Mesothelial cell of epicardium (in vitro differentiated cells): Measurements from ENCODE around the gene DCST2. TPM values are rescaled to one million over a fixed set of nuclear protein-coding genes. Genes with fewer than 3 reads are reported as not detected.

ENCODE experiments used
- DNase-seq, 2 experiments: peaks; one replicate each; pipeline ENCODE4 v3.0.0; 2021; ENCODE audit warnings: low spot score in 2 of 2; ENCODE audit not compliant: unreplicated experiment in 2 of 2
- H3K27ac Mint-ChIP-seq: 2 replicates; pipeline ENCODE4 v1.8.0; 2021; ENCODE audit warnings: mixed read lengths
- H3K27me3 Mint-ChIP-seq: 2 replicates; pipeline ENCODE4 v1.8.0; 2021; ENCODE audit warnings: low read depth, mixed read lengths
- H3K36me3 Mint-ChIP-seq: 2 replicates; pipeline ENCODE4 v1.8.0; 2021; ENCODE audit warnings: mixed read lengths
- H3K4me1 Mint-ChIP-seq: 2 replicates; pipeline ENCODE4 v1.8.0; 2021; ENCODE audit warnings: mixed read lengths
- H3K4me3 Mint-ChIP-seq: 2 replicates; pipeline ENCODE4 v1.8.0; 2021; ENCODE audit warnings: mild to moderate bottlenecking, moderate library complexity, mixed read lengths
- H3K9me3 Mint-ChIP-seq: 2 replicates; pipeline ENCODE4 v1.8.0; 2021; ENCODE audit warnings: mixed read lengths
- total RNA-seq: library from RNA; stranded (reverse); gene quantifications from 3 replicates; pipeline ENCODE4 v1.2.1, GENCODE V29; 2021
- TF ChIP-seq, protein P1 (sequence below): fragments of 200-600 bp; sonication (generic); IDR thresholded peaks from one replicate; pipeline ENCODE4 v1.5.0; 2021; ENCODE audit warnings: antibody characterized with exemption; ENCODE audit not compliant: unreplicated experiment

Gene DCST2
- total RNA-seq, 1 donor from 2014 or later = 1.8 TPM

GRCh38 chr1:154994591-154994990 is 39.0 kb downstream of the DCST2 start:
- no peak for DNase-seq
- no peak overlapping the region for H3K4me3 Mint-ChIP-seq
- H3K9me3 Mint-ChIP-seq = no peaks in the 10 kb centered on the region
- TF ChIP-seq, protein P1, sequence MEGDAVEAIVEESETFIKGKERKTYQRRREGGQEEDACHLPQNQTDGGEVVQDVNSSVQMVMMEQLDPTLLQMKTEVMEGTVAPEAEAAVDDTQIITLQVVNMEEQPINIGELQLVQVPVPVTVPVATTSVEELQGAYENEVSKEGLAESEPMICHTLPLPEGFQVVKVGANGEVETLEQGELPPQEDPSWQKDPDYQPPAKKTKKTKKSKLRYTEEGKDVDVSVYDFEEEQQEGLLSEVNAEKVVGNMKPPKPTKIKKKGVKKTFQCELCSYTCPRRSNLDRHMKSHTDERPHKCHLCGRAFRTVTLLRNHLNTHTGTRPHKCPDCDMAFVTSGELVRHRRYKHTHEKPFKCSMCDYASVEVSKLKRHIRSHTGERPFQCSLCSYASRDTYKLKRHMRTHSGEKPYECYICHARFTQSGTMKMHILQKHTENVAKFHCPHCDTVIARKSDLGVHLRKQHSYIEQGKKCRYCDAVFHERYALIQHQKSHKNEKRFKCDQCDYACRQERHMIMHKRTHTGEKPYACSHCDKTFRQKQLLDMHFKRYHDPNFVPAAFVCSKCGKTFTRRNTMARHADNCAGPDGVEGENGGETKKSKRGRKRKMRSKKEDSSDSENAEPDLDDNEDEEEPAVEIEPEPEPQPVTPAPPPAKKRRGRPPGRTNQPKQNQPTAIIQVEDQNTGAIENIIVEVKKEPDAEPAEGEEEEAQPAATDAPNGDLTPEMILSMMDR = no peak
- H3K36me3 Mint-ChIP-seq = peaks cover 4% of the 10 kb centered on the region
- H3K27me3 Mint-ChIP-seq = no peaks in the 10 kb centered on the region
- H3K4me1 Mint-ChIP-seq = peaks cover 12% of the 10 kb centered on the region
- no peak overlapping the region for H3K27ac Mint-ChIP-seq

- TF ChIP-seq, protein P1 = no peak
- no peaks in the 10 kb centered on the region for H3K27me3 Mint-ChIP-seq
- no peak overlapping the region for H3K27ac Mint-ChIP-seq
- DNase-seq = no peak
- no peak overlapping the region for H3K4me3 Mint-ChIP-seq
- H3K9me3 Mint-ChIP-seq = no peaks in the 10 kb centered on the region
- peaks cover 11% of the 10 kb centered on the region for H3K4me1 Mint-ChIP-seq
- H3K36me3 Mint-ChIP-seq = peaks cover 6% of the 10 kb centered on the region
Observed at GRCh38 chr1:154994269-154994587, 39.4 kb downstream of the DCST2 start.

- Mint-ChIP-seq H3K27ac (no peak within 1 kb of the TSS), H3K9me3 (no peaks in the 10 kb centered on the region), H3K27me3 (no peaks in the 10 kb centered on the region), H3K4me3 (no peak within 1 kb of the TSS), H3K4me1 (peaks cover 6% of the 10 kb centered on the region), H3K36me3 (peaks cover 6% of the 10 kb centered on the region)
- no peak for DNase-seq
- TF ChIP-seq, protein P1 = no peak
Observed at GRCh38 chr1:154993572-154994268, 39.9 kb downstream of the DCST2 start, which contains the start of gene LENEP. TSS of gene LENEP (plus strand) at chr1:154993586. CDS start at chr1:154993608, 22 bp downstream.

DNA sequence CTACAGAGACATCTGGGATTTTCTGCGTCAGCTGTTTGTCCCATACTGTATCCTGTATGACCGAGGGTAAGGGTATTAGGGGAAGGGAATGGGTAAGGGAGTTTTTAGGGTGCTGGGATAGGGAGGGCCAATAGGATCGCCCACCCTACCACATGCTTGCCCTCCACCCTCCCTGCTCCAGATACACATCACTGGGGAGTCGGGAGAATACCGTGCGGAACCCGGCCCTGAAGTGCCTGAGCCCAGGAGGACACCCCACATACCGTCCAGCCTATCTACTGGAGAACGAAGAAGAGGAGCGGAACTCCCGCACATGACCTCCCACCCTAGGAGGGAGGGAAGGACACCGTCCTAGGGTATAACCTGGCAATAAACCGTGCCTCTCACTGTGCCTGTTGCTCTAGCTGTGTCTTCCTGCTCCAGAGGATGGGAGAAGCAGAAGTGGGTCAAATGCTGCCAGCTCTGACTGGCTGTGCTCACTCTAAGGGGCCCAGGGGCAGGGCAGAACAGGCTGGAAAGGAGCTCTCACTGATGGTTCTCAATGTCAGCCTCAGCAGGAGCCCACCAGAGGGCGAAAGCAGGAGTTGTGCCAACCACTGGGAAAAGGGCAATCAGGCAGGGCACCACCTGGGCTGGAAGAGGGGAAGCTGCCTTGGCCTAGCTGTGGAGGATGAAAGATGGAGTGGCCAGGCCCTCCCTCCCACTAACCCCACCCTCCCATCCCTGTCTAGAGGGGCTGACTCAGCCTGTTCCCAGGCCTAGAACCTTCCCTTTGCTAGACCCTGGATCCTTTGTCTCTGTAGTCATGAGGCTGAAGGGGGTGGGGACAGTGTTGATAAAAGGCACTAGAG is 40.6 kb downstream of the DCST2 start:
- Mint-ChIP-seq H3K36me3 (peaks cover 9% of the 10 kb centered on the region), H3K9me3 (no peaks in the 10 kb centered on the region), H3K27me3 (no peaks in the 10 kb centered on the region), H3K4me3 (no peak overlapping the region), H3K27ac (no peak overlapping the region), H3K4me1 (peaks cover 2% of the 10 kb centered on the region)
- DNase-seq = no peak
- TF ChIP-seq, protein P1 = no peak

DNA sequence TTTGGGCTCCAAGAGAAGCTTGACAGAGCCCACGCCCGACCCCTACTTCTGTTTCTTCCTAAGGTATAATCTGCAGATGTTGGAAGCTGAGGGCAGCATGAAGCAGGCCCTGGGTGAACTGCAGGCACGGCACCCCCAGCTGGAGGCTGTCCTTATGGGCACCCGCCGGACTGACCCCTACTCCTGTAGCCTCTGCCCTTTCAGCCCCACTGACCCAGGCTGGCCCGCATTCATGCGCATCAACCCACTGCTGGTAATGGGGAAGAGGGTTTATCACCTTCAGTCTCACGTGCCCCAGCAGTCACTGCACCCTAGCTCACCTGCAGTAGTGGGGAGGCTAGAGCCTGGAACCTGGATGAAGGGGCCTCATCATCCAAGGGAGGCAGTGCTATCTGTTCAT is 43.3 kb downstream of the DCST2 start:
- no peak for DNase-seq
- TF ChIP-seq, protein P1 = no peak
- no peak overlapping the region for H3K27ac Mint-ChIP-seq
- H3K4me3 Mint-ChIP-seq = no peak overlapping the region
- H3K36me3 Mint-ChIP-seq = peaks cover 12% of the 10 kb centered on the region
- no peaks in the 10 kb centered on the region for H3K27me3 Mint-ChIP-seq
- no peaks in the 10 kb centered on the region for H3K9me3 Mint-ChIP-seq
- no peaks in the 10 kb centered on the region for H3K4me1 Mint-ChIP-seq
